Astrocyte of the spinal cord (primary cell): Measurements from ENCODE around the gene AP1S1.

ENCODE experiments used
- DNase-seq: peaks from one replicate; pipeline ENCODE4 v3.0.0; 2011; ENCODE audit warnings: low read depth, low spot score
- H3K4me3 ChIP-seq: 2 replicates; pipeline ENCODE4 v1.5.1; 2011; ENCODE audit warnings: low read depth, mild to moderate bottlenecking, low read length, moderate library complexity
- CTCF ChIP-seq: IDR thresholded peaks from 2 replicates; pipeline ENCODE4 v1.5.1; 2012; ENCODE audit warnings: low read depth, mild to moderate bottlenecking, low read length, inconsistent platforms
- in situ Hi-C: cut with HindIII; loops from 2 replicates; pipeline ENCODE4 v1.10.0; 2017; ENCODE audit warnings: low sequenced_read_pairs

Gene AP1S1

DNA sequence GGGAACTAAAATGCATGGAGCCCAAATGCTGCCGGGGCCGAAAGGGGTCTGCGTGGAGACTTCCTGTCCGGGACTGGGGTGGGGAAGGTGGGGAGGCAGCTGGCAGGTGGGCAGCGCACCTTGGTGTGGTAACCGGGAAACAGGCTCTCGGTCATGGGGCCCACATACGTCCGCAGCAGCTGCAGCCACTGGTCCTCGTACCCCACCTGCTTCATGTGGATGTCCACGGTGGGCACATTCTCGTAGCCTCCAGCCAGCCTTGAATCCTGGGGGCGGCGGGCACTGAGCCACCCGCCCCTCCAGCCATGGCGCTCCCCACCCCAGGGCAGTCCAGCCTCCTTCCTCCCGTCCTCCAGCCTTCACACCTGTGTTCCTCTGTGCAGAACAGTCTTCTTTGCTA, 53.2 kb downstream of the AP1S1 start:
- no peak for DNase-seq
- H3K4me3 ChIP-seq, result no peak overlapping the region
- TF ChIP-seq CTCF, result no peak
- in situ Hi-C loops, result no loop called here

DNA sequence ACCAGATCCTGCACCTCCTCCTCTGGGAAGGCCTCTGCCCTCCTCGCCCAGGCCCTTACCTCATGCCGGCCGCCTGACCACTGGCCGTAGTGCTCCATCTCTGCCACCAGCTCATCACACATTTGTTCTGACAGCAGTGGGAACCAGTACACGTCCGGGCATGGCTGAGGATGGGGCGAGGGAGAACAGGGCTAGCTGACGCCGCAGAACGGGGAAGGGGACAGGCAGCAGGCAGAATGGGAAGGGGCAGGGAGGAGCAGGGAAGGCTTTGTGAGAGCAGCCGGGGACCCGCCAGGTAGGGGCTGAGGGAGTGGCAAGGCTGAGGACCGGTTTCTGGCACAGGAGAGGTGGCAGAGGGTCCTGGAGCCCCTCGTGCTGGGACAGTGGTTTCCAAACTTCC, 54.5 kb downstream of the AP1S1 start:
- in situ Hi-C loops, result no loop called here

GRCh38 chr7:101210143-101210542, 55.9 kb downstream of the AP1S1 start:
- in situ Hi-C loops, result no loop called here
- TF ChIP-seq CTCF, result no peak
- no peak for DNase-seq
- H3K4me3 ChIP-seq, result no peak overlapping the region

More for the DNA sequence above, 54.5 kb downstream of the AP1S1 start:
- DNase-seq, result no peak
- H3K4me3 ChIP-seq, result no peak overlapping the region
- no peak for TF ChIP-seq CTCF
